ENCODE data around the gene CACNG7. TPM values are rescaled to one million over a fixed set of nuclear protein-coding genes. Genes with fewer than 3 reads are reported as not detected.

The CACNG7 gene
- total and polyA plus RNA-seq, 3 donors from 2014 or later, result 0.39 to 0.81 (median 0.53) TPM

- DNase-seq, result peak; percentile 79
- no peaks in the 10 kb centered on the region for H3K27me3 ChIP-seq
- no peak overlapping the region for H3K27ac ChIP-seq
- no peaks in the 10 kb centered on the region for H3K9me3 ChIP-seq
- no peaks in the 10 kb centered on the region for H3K36me3 ChIP-seq (ENCODE audit: low read depth, missing control alignments)
- intact Hi-C loops (cut with DNase I; ENCODE audit: low total_unique reads), result no loop called here
- peak overlapping the region in 1 of 2 donors; percentile 18 for H3K4me3 ChIP-seq
- WGBS, 2 donors, result 2 to 5% methylated on average over 9 to 38 of the region's 51 CpGs
- H3K4me1 ChIP-seq, result peaks cover 8% of the 10 kb centered on the region
- no peak for TF ChIP-seq POLR2A (IDR thresholded peaks at IDR 0.05)
- no peak for TF ChIP-seq CTCF (IDR thresholded peaks at IDR 0.05)
Measured at GRCh38 chr19:53908106-53908934, 758 bp upstream of the CACNG7 start.

- H3K4me3 ChIP-seq, result no peak overlapping the region
- intact Hi-C loops (cut with DNase I; ENCODE audit: low total_unique reads), result no loop called here
- DNase-seq, result no peak
- no peak overlapping the region for H3K27ac ChIP-seq
- H3K9me3 ChIP-seq, result no peaks in the 10 kb centered on the region
- H3K36me3 ChIP-seq (ENCODE audit: low read depth, missing control alignments), result no peaks in the 10 kb centered on the region
- peaks cover 8% of the 10 kb centered on the region for H3K4me1 ChIP-seq
- H3K27me3 ChIP-seq, result no peaks in the 10 kb centered on the region
- no peak for TF ChIP-seq CTCF (IDR thresholded peaks at IDR 0.05)
- TF ChIP-seq POLR2A (IDR thresholded peaks at IDR 0.05), result no peak
- 1 to 2% methylated on average over 24 to 47 of the region's 47 CpGs for WGBS, 2 donors
Measured at GRCh38 chr19:53909471-53910169, 542 bp downstream of the CACNG7 start.

- 1 to 2% methylated on average over 13 of the region's 13 CpGs for WGBS, 2 donors
- no peaks in the 10 kb centered on the region for H3K9me3 ChIP-seq
- no peak overlapping the region for H3K4me3 ChIP-seq
- intact Hi-C loops (cut with DNase I; ENCODE audit: low total_unique reads), result no loop called here
- no peaks in the 10 kb centered on the region for H3K36me3 ChIP-seq (ENCODE audit: low read depth, missing control alignments)
- no peaks in the 10 kb centered on the region for H3K27me3 ChIP-seq
- TF ChIP-seq CTCF (IDR thresholded peaks at IDR 0.05) (no peak), POLR2A (IDR thresholded peaks at IDR 0.05) (no peak)
- no peak for DNase-seq
- H3K27ac ChIP-seq, result no peak overlapping the region
- peaks cover 8% of the 10 kb centered on the region for H3K4me1 ChIP-seq
Measured at GRCh38 chr19:53910170-53910518, 1.1 kb downstream of the CACNG7 start.

- Histone ChIP-seq H3K4me3 (no peak overlapping the region), H3K36me3 (ENCODE audit: low read depth, missing control alignments) (no peaks in the 10 kb centered on the region), H3K4me1 (peaks cover 8% of the 10 kb centered on the region), H3K9me3 (no peaks in the 10 kb centered on the region), H3K27me3 (no peaks in the 10 kb centered on the region), H3K27ac (no peak overlapping the region)
- no peak for TF ChIP-seq POLR2A (IDR thresholded peaks at IDR 0.05)
- peak in 2 of 3 experiments; percentile 7 to 10 for TF ChIP-seq CTCF (IDR thresholded peaks at IDR 0.05)
- WGBS, 2 donors, result 76 to 77% methylated on average over 4 to 17 of the region's 18 CpGs
- intact Hi-C loops (cut with DNase I; ENCODE audit: low total_unique reads), result no loop called here
- peak; percentile 32 for DNase-seq
Measured at GRCh38 chr19:53912653-53913052, 3.6 kb downstream of the CACNG7 start.

Measured in testis (tissue), 3 donors.